NCI-H1436 (cell line): ENCODE measurements around the gene HAUS7.
A peak's percentile ranks its signal among the peaks of the same experiment; 100 is the strongest.

ENCODE experiments used
- DNase-seq: peaks from one replicate; lab custom pipeline; 2025; lab: John Stamatoyannopoulos, UW

HAUS7 gene

DNA sequence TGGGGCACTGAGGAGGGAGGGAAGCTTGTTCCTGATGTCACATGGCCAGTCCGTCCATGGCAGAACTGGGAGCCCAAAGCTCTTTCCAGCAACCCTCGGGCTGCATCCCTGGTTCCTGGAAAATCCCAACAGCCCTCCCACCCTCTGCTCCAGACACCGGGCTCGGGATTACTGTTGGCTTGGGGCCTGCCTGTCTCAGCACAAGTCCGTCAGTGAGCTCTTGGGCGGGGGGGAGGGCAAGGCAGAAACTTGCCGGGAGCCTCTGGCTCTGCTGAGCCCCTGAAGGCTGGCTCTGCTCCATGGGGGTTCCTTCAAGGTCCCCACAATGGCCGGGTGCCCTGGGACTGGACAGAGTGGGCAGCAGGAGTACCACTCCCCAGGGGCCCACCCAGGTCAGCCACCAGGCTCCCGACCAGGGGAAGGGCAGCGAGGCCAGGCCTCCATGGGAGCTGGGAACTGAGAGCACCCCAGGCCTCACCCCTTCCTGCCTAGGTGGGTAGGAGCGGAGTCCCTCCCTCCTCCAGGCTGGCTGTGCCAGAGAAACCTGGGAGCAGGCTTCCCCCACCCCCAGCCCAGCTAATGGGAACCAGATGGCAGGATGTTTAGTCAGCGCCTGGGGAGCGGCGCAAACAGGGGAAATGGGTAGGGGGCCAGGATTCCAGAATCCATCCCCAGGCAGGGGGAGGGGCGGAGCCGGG lies 6.4 kb upstream of the HAUS7 start:
- DNase-seq = no peak

DNA sequence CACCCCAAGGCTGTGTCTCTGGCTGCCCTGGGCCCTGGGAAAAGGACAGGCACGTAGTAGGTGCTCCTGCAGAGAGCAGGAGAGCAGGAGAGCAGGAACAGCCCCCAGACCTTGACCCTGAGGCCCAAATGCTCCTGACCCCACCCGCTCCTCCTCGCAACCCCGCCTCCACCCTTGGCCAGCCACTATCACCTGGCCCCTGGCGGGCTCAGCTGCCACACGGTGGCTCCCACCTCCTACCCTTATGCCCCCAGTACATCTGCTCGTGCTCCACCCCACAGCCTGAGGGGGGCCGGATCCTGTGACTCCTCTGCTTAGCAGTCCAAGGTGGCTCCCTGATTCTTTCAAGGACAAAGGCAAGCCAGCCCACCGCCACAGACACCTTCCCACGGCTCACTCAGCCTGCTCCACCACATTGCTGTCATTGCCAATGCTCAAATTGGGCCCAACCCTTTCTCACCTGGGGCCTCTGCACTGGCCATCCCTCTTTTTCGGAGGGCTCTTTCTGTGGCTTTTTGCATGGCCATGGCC lies 5.4 kb upstream of the HAUS7 start:
- DNase-seq = no peak

DNA sequence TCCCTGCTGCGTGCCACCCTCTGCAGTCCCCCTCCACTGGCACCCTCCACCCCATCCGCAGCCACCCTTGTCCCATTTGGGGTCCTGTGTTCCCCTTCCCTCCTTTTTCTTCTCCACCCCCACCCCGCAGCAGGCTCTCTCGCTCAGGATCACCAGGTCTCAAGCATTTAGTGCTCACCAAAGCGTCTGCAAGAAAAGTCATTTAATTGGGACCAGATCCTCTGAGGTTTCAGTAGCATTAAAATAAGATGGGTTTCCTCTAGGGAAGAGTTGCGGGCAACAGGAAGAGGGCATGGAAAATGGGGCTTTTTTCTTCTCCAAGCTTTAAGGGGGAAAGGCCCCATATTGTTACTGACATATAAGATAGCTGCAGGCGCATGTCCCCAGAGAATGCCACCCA lies 4.9 kb upstream of the HAUS7 start:
- DNase-seq = no peak

DNA sequence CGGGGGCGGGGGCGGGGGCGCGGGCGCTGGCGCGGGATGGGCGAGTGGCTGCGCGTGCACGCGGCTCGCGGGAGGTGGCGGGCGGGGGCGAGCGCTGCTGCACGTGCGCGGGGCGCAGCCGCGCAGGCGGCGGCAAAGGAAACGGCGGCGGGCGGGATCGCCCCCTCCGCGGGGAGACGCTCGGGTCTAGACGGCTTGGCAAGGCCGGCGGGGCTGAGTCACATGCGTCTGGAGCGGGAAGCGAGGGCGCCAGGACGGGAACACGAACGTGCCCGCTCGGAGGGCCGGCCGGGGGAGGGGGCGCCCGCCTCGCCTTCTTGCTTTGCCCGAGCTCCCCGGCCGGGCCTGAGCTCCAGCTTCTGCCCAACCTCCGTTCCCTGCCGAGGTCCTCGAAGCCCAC lies 4.3 kb upstream of the HAUS7 start:
- DNase-seq = peak; percentile 49

DNA sequence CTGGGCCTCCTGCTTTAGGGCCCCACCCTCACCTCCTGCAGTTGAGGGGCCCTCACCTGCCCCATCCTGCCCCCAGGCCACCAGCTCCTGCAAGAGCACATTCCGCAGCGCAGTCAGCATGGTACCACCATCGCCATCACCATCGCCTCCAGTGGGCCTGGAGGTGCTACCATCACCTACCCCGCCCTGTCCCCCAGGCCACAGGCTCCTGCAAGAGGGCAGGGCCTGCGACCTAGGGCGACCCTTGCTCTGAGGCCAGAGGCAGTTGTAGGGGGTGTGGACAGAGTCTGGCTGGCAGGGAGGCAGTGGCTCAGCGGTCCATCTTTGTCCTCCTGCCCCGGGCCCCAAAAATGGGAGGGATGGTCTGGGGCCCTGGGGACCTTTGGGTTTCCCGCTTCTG lies 3.9 kb upstream of the HAUS7 start:
- DNase-seq = no peak

DNA sequence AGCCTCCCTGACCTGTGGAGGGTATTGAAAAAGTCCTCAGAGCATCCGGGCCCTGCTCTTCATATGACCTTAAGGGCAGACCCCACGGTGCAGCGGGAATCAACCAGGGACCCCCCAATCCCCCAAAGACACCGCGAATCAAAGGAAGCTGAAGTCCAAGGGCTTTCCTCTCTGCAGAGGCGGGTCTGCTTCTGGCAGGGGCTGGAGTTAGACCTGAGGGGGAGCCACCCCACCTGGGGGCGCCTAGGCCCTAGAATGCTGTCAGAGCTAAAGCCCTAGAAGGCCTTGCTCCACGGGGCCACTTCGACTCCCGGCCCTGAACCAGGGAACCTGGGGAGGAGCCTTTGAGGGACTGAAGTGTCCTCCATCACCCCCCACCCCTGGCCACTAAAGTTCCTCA lies 2.8 kb upstream of the HAUS7 start:
- DNase-seq = no peak

DNA sequence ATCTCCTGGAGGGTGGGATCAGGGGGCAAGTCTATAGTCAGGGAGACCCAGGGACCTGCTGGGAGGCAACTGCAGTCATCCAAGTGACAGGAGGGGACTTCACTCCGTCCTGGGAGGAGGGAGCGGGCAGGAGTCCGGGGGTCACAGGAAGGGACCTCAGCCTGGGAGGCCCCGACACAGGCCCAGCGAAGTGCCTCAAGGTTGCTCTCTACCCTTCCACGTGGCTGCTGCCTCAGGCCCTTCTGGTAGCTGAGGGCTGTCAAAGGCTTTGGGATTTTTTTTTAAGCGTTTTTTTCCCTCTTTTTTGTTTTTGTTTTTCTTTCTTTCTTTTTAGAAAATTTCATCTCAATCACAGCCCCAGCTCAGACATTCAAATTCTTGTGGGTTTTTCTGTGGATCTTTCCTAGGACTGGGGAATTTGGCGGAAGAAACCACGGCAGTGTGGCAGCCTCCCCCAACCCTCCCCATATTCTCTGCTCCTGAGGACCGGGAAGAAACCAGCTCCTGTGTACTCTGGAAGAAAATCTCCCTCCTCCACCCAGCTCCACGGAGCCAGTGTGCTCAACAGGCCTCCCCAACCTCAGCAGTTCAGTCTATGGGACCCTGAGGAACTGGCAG lies 1.4 kb upstream of the HAUS7 start:
- no peak for DNase-seq

DNA sequence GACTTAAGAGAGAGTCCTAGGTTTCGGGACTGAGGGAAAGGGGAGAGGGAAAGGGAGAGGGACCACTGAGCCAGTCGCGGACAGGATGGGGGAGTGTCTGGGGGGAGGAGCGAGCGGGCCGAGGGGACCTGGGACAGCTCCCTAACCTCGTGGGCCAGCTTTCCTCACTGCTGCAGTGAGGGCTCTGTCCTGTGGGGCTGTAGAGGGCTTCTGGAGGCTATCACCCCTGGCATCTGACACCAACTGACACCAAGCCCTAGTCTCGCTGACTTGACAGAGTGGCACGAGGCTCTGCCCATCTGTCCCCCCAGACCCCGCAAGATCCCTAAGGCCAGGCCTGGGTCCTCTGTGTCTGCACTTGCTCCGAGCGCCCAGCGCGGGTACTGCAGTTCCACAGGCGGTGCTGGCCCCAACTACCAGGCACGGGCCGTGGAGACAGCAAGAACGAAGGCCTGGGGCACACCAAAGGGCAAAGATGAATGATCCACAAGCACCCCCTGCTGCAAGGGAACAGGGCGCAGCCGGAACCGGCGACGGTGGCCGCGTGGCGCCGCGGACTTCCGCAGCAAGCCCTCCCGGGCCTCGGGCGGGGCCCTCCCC lies 465 bp downstream of the HAUS7 start:
- peak; percentile 13 for DNase-seq

DNA sequence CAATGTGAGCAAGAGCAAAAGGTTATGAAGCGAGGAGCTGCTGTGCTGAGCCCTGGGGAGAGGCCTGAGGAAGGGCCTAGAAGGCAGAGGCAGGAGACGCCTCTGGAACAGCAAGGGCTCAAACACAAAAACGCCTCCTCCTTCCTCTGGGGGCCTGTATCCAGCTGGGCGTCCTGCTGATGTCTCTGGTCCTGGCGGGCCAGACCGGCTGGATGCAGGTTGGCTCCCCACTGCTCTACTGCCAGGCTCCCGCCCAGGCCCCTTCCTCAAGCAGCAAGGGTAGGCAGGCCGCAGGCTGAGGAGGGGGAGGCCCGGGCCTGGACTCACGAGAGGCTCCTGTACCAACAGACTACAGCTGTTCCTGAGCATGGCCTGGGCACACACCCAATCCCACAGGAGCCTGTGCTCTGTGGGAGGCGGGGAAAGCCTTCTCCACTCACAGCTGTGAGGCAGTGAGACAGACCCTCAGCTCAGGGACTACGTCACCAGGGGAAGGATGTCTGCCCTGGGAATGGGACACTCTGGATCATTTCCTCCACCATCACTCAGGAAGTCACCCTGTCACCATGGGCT lies 2.3 kb downstream of the HAUS7 start:
- no peak for DNase-seq

DNA sequence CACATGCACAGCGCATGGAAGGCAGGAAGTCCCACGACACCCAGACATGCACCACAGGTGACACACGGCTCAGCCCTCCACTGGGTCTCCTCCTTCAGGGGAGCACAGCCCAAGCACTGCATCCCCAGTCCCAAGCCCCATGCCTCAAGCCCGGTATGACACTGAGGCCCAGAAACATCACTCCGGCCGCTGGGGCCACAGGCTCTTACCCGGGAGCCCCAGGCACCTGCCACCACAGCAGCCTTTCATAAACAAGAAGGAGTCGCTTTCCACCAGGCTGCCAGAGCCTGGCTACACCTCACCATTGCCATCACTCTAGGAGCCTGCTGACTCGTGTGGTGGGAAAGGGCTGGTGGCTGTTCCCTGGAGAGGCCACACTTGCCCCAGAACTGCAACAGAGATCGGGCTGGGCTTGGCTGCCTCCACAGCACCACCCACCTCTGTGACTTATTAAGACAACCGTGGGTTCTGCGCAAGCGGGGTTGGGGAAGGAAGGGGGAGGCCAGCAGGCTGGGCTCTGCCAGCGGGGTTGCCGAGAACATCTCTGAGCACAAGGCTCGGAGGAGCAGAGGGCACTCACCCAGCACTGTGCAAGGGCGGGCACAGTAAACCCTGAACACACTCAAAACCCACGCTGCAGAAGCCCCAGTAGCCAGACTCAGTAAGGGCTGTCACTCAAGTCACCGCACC lies 4.5 kb downstream of the HAUS7 start:
- no peak for DNase-seq

DNA sequence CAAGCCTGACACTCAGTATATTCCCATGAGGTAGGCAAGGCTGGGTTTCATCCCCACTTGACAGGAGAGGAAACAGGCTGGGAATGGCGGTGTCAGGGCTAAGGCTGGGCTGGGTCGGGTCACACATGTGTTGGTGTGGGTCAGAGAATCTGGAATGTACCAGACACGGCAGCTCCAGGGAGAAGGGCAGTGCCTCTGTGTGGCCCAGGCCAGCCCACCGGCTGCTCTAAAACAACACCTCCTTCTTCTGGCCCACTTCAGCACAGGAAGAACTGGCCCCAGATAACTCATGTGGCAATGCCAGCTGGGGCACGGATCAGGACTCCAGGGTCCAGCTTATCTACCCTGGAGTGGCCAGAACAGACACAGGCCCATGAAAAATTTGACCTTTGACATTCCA lies 6.3 kb downstream of the HAUS7 start:
- no peak for DNase-seq

DNA sequence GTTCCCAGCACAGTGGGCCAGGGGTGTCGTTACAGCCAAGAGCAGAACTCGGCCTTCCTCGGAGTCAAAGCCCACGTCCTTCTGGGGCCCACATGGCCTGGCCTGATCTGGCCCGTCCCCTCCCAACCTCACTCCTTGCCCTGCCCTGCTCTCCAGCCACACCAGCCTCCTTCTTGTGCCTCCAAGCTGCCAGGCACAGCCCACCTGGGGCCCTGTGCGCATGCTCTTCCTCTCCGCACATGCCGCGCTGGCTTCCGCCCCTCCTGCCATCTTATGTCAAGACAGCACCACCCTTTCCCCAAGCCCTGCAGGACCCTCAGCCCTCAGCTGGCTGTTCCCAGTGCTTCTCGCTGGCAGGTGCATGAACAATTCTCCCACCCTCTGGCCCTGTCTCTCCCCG lies 6.8 kb downstream of the HAUS7 start:
- no peak for DNase-seq

DNA sequence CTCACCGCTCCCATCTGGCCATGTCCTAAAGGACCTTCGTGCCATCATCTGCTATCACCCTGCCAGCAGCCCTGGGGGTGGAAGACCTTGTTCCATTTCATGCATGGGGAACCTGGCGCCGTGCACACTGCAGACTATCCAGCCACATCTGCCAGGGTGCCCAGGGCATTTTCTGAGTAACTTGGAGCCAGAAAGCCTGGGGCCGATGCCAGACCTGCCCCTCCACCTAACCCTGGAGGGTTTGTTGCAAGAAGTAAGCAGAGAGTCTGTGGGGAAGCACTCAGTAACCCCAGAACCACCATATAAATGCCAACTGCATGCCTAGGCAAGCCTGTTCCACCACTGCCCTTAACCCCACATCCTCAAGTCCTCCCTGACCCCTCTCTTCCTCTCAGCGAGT lies 7.3 kb downstream of the HAUS7 start:
- DNase-seq = no peak

DNA sequence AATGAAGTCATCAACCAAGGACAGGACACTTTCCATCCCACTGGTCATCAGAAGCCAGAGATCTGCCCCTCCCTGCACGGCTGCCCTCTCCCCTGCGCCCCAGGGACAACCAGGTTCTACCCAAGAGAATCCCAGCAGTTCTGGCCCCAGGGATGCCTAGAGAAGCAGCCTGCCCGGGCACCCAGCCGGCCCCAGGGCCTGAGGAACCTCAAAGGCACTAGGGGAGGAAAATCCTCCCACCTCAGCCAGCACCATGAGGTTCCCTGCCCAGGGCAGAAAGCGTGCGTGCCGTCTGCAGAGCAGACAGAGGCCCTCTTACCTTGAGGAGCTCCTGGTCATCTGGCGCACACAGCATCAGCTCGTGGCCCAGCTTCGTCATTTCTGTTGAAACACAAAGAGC lies 8.1 kb downstream of the HAUS7 start:
- DNase-seq = no peak

DNA sequence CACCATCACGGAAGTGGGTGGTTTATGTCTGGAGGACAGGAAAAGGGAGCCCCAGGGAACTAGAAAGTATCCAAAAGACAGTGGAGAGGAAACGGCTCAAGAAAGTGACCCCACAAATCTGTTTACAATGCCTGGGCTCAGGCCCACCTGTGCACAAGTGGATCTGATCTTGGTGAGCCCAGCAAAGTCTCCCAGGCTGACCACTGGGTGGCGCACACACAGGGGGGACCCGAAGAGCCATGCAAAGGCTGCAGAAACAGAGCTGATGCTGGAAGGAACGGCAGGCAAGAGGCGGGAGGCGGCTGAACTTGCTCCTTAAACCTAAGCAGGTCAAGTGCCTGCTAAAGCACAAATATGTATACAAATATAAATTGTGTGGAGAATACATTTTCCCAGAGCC lies 9.6 kb downstream of the HAUS7 start:
- peak; percentile 47 for DNase-seq

DNA sequence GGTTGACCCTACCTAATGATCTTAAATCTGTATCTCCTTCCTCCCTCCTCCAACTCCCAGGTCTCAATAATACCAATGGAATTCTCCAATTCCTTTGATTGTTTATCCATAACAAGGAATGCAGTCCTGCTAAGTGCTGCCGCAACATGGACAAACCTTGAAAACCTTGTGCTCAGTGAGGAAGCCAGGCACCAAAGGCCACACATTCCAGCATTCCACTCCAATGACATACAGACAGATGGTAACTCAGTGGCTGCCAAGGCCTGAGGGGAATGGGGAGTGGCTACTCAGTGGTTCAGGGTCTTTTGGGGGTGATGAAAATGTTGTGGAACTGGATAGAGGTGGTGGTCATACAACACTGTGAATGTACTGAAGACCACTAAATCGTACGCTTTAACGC lies 10.4 kb downstream of the HAUS7 start:
- no peak for DNase-seq

DNA sequence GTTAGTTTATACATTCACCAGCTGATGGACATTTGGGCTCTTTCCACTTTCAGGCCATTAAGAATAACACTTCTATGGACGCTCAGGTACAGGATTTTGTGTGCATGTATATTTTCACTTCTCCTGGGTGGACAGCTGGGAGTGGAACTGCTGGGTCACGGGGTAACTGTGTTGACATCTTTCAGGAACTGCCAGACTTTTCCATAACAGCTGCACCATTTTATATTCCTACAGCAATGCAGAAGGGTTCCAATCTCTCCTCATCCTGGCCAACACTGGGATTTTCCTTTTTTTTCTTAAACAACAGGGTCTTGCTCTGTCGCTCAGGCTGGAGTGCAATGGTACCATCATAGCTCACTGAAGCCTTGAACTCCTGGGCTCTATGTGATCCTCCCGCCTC lies 11.9 kb downstream of the HAUS7 start:
- DNase-seq = no peak

DNA sequence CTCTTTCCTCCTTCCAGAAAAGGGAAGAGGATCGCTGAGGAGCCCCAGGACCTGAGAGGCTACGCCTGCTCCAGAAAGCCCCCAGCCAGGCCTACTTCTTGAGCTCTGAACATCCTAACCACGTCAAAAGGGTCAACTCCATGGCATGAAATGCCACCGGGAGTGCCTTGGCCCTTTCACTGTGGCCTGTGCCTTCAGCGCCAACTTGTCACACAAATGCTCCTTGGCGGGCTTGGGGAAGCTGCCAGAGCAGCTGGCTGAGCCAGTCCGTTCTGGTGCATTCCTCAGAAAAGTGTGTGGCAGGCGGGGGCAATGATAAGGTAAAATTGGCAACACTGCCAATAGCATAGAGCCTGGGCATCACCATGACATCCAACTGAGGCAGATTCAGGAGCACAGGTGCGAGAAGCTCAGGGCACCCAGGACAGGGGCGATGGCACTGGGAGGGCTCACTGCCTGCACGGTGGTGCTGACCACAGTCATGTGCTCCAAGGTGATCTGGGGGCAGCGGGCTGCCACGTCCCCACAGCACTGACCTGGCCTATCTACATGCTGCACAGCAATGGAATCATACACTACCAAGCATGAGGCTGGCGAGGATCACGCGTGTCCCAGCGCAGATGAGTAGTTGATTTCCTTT lies 12.4 kb downstream of the HAUS7 start:
- no peak for DNase-seq

DNA sequence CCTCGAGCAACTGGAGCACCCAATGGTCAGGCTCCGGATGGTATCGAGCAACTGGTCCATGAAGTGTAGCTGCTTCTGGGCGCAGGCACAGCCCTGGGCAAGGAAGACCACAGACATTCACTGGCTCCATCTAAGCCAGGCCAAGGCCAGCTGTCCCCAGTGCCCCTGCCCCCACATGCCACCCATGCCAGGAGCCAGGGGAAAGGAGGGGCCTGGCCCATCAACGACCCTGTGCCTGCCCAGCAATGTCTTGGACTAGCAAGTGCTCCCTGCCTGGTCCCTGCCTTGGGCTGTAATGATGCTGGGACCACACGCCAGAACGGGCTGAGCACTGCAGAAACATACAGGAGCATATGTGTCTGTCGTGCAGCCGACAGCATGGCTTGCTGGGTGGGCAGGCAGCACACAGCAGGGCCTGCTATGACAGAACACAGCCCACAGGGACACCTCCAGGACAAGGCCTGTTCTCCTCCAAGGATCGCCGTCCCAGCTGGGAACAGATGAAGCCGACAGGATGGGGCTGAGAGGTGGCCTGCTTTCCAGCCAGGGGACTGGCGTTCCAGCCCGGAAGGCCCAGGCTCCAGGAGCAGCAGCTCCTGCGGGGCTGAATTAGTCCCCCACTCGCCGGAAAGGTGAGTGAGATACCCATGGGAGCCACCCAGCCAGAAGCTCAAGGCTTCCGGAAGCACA lies 13.1 kb downstream of the HAUS7 start:
- DNase-seq = no peak

DNA sequence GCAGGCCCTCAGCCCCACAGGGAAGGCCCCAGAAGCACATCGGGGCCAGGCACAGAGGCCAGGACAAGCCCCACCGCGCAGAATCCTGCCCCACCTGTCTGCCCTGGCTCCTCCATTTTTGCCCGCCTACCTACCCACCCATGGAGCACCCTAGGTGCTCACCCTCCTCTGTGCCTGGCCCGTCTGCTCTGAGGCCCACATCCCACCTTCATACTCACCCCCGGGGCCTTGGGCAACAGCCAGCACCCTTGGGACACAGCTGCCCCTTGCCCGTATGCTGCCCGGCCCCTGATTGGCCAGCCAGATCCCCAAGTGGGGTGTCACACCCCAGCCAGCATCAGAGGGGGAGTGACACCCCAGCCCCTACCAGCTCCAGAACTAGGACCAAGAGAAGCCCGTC lies 13.7 kb downstream of the HAUS7 start:
- no peak for DNase-seq

DNA sequence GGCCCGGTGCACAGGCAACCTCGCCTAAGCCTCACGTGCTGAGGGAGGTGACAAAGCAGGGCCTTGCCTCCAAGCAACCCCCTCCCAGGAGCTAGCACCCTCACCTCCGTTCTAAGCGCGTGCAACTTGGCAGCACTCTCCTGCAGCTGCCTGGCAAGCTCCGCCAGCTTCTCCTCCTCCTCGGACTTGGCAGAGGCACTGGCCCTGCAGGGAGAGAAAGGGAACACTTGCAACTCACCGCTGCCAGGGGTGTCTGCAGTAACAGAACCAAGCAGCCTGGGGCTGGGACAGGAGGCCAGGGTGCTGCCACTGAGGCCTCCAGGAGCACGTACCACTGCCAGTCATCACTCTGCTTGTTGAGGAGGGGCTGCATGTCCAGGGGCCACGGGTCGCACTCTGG lies 14.2 kb downstream of the HAUS7 start:
- no peak for DNase-seq

DNA sequence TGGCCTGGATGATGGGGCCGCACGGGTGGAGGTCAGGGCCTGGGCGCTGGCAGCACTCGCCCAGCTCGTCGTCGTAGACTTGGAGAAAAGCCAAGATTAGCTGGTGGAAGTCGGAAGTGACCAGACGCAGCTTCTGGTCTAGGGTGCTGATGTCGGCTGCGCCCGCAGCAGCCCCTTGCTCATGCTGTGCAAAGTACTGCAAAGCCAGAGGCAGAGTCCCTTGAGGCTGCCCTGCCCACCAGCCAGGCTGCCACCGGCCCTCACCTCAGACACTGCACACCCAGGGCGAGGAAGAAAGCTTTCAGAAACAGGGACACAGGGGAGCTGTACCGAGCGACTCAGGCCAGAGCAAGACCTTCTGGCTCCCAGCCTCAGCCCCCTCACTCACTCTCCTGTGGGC lies 14.8 kb downstream of the HAUS7 start:
- no peak for DNase-seq
